Endothelial cell of umbilical vein (primary cell): Measurements from ENCODE around the gene SH3YL1. TPM values are rescaled to one million over a fixed set of nuclear protein-coding genes. Genes with fewer than 3 reads are reported as not detected.

Experiments used
- BruUV-seq: library from RNA; stranded (reverse); fragments of 400-500 nt; replicated peaks from 2 replicates; lab custom pipeline; 2021; lab: Mats Ljungman, UMichigan
- CTCF ChIA-PET: fragments of 300-600, 350-600 bp; sonication (Branson Sonifier 250); formaldehyde crosslinking; loops from one replicate; lab custom pipeline; 2021; ENCODE audit warnings: antibody characterized with exemption, inconsistent platforms; lab: Charles Lee
- POLR2A ChIA-PET: fragments of 300-600, 350-600 bp; sonication (Branson Sonifier 250); formaldehyde crosslinking; loops from one replicate; lab custom pipeline; 2021; ENCODE audit warnings: antibody characterized with exemption, inconsistent platforms; lab: Charles Lee
- DNase-seq: peaks from one replicate; pipeline ENCODE4 v3.0.0-alpha.2; 2011; ENCODE audit warnings: low read depth, low spot score
- FAIRE-seq: peaks from 2 replicates; lab custom pipeline; 2011; peaks lifted over from hg19 to GRCh38; lab: Jason Lieb, UNC
- H2AFZ ChIP-seq: 2 replicates; pipeline ENCODE4 v1.6.0; 2012; ENCODE audit warnings: low read depth, low read length, control low read depth, inconsistent platforms
- H3K27ac ChIP-seq: 2 replicates; pipeline ENCODE4 v1.5.1; 2011; ENCODE audit warnings: low read depth, mild to moderate bottlenecking, control low read depth, low read length, moderate library complexity; ENCODE audit not compliant: insufficient read depth
- H3K27me3 ChIP-seq, 2 experiments: 2 replicates each; pipeline versions ENCODE4 v1.6.0 to v1.6.1; 2011; ENCODE audit warnings: low read length in 2 of 2, mixed read lengths in 1 of 2; ENCODE audit not compliant: control insufficient read depth in 2 of 2, insufficient read depth in 2 of 2
- H3K36me3 ChIP-seq, 2 experiments: 2 replicates in 1 of 2; 3 replicates in 1 of 2; pipeline ENCODE4 v1.5.1; 2011; ENCODE audit warnings: low read length in 2 of 2, mild to moderate bottlenecking in 1 of 2, moderate library complexity in 1 of 2; ENCODE audit not compliant: control insufficient read depth in 2 of 2, insufficient read depth in 2 of 2; ENCODE audit errors: extremely low read depth in 1 of 2
- H3K4me1 ChIP-seq: 3 replicates; pipeline ENCODE4 v1.5.1; 2011; ENCODE audit warnings: mild to moderate bottlenecking, low read length; ENCODE audit not compliant: control insufficient read depth, insufficient read depth; ENCODE audit errors: extremely low read depth
- H3K4me2 ChIP-seq: 2 replicates; pipeline ENCODE4 v1.6.1; 2011; ENCODE audit warnings: low read length, control low read depth, mixed read lengths; ENCODE audit not compliant: insufficient read depth
- H3K4me3 ChIP-seq, 3 experiments: fragments of 200-600 bp in 1 of 3; sonication (generic), shearing (Covaris generic) in 1 of 3; replicated peaks in 1 of 3; 2 replicates each; pipeline ENCODE4 v1.5.1; 2011 to 2016; ENCODE audit warnings: control low read depth in 3 of 3, low read length in 3 of 3, mild to moderate bottlenecking in 2 of 3, inconsistent platforms in 1 of 3, low read depth in 1 of 3, moderate library complexity in 1 of 3; ENCODE audit not compliant: insufficient read depth in 1 of 3
- H3K79me2 ChIP-seq: 2 replicates; pipeline ENCODE4 v1.6.0; 2012; ENCODE audit warnings: low read length, inconsistent platforms; ENCODE audit not compliant: control insufficient read depth, insufficient read depth
- H3K9ac ChIP-seq: replicated peaks from 2 replicates; pipeline ENCODE3; 2011; ENCODE audit warnings: low read length, control low read depth; ENCODE audit not compliant: insufficient read depth; ENCODE audit errors: extremely low read depth
- H3K9me1 ChIP-seq: replicated peaks from 3 replicates; pipeline ENCODE4 v1.6.0; 2011; ENCODE audit warnings: mild to moderate bottlenecking, low read length; ENCODE audit not compliant: control insufficient read depth, insufficient read depth; ENCODE audit errors: extremely low read depth
- H3K9me3 ChIP-seq: replicated peaks from 2 replicates; pipeline ENCODE4 v1.5.1; 2012; ENCODE audit warnings: low read length, inconsistent platforms; ENCODE audit not compliant: control insufficient read depth, insufficient read depth
- H4K20me1 ChIP-seq: replicated peaks from 2 replicates; pipeline ENCODE3; 2011; ENCODE audit warnings: mild to moderate bottlenecking, low read length; ENCODE audit not compliant: control insufficient read depth, insufficient read depth; ENCODE audit errors: extremely low read depth
- CTCF ChIP-seq, 2 donors: IDR thresholded peaks; 1 replicate in 1 of 2; 2 replicates in 1 of 2; pipeline ENCODE4 v1.5.1; 2011; ENCODE audit warnings: low read length in 2 of 2, mild to moderate bottlenecking in 2 of 2, moderate library complexity in 2 of 2, control low read depth in 1 of 2, inconsistent platforms in 1 of 2, low read depth in 1 of 2; ENCODE audit not compliant: insufficient read depth in 1 of 2; ENCODE audit errors: extremely low read depth in 1 of 2
- EZH2 ChIP-seq: IDR thresholded peaks from 2 replicates; pipeline ENCODE4 v1.6.1; 2012; ENCODE audit warnings: borderline replicate concordance, low read depth, mild to moderate bottlenecking, moderate library complexity, low read length, inconsistent platforms; ENCODE audit not compliant: severe bottlenecking
- FOS ChIP-seq: IDR thresholded peaks from 2 replicates; pipeline ENCODE4 v1.6.1; 2011; ENCODE audit warnings: mild to moderate bottlenecking, low read length, moderate library complexity, borderline replicate concordance; ENCODE audit not compliant: insufficient read depth
- GATA2 ChIP-seq: IDR thresholded peaks from 2 replicates; pipeline ENCODE4 v1.7.0; 2011; ENCODE audit warnings: low read depth, mild to moderate bottlenecking, moderate library complexity, mixed read lengths, low read length; ENCODE audit not compliant: insufficient read length, insufficient read depth
- JUN ChIP-seq: IDR thresholded peaks from 2 replicates; pipeline ENCODE4 v1.6.1; 2011; ENCODE audit warnings: borderline replicate concordance, low read depth; ENCODE audit not compliant: insufficient read length, insufficient read depth
- MAX ChIP-seq: IDR thresholded peaks from 2 replicates; pipeline ENCODE4 v1.6.1; 2011; ENCODE audit not compliant: insufficient read depth, insufficient read length
- MYC ChIP-seq: IDR thresholded peaks from one replicate; pipeline ENCODE4 v1.6.1; 2011; ENCODE audit warnings: mild to moderate bottlenecking, low read depth, low read length
- POLR2A ChIP-seq: IDR thresholded peaks from 2 replicates; pipeline ENCODE4 v1.6.1; 2012; ENCODE audit warnings: low read depth, mild to moderate bottlenecking, control low read depth, low read length
- POLR2AphosphoS5 ChIP-seq: IDR thresholded peaks from 2 replicates; pipeline ENCODE4 v1.6.1; 2012; ENCODE audit warnings: low read depth, mild to moderate bottlenecking, control low read depth, low read length, moderate library complexity; ENCODE audit not compliant: insufficient read depth
- dilution Hi-C: fragments of 300-500 bp; cut with MboI; formaldehyde crosslinking; loops from one replicate; pipeline ENCODE4 v1.15.0; 2019; ENCODE audit warnings: low sequenced_read_pairs; ENCODE audit not compliant: extremely low pct_ligation_motif_present
- intact Hi-C: fragments of 100-400 bp; cut with micrococcal nuclease; formaldehyde crosslinking; loops from one replicate; pipeline ENCODE4 v1.10.0; 2022
- polyA plus RNA-seq, 4 experiments: library from polyadenylated mRNA; depleted of rRNA in 3 of 4; stranded (reverse) in 3 of 4; unstranded in 1 of 4; fragments of >200 nt; gene quantifications; 2 replicates each; pipeline versions ENCODE4 v1.2.1 to v1.2.3, GENCODE V29; 2011 to 2012; ENCODE audit warnings: missing spikeins in 1 of 4
- total RNA-seq: library from RNA; stranded (reverse); gene quantifications from 2 replicates; pipeline ENCODE4 v1.2.3, GENCODE V29; 2021

SH3YL1 gene
- total and polyA plus RNA-seq, 2 donors (not counting 3 experiments of a cell fraction or from before 2014, with no cell fraction given): 12.5 to 22.4 TPM

- dilution Hi-C loops: no loop called here
- DNase-seq (no peak), FAIRE-seq (no peak)
- H3K9ac ChIP-seq: no peak overlapping the region
- no peaks in the 10 kb centered on the region for H3K9me1 ChIP-seq
- H2AFZ ChIP-seq: no peak overlapping the region
- TF ChIP-seq GATA2: no peak
- no peak for TF ChIP-seq EZH2
- no peak for TF ChIP-seq POLR2AphosphoS5
- TF ChIP-seq MYC: no peak
- no peak for TF ChIP-seq POLR2A
- no peak for TF ChIP-seq FOS
- TF ChIP-seq JUN: no peak
- no peak for TF ChIP-seq MAX
- TF ChIP-seq CTCF (IDR thresholded peaks at IDR 0.05; ENCODE audit: extremely low read depth in 1 of 2, insufficient read depth in 1 of 2, low read depth in 1 of 2, low read length in 2 of 2): no peak
- H4K20me1 ChIP-seq: no peaks in the 10 kb centered on the region
- H3K4me1 ChIP-seq: no peaks in the 10 kb centered on the region
- no peak overlapping the region for H3K4me2 ChIP-seq
- intact Hi-C loops: no loop called here
- H3K79me2 ChIP-seq: no peaks in the 10 kb centered on the region
- ChIA-PET POLR2A (no interaction called here), CTCF (interaction anchor here (3.0 kb wide), 1 partner anchor 8 kb away, joined by 20 read pairs; no protein-coding TSS in a partner anchor)
- no TSS peak for BruUV-seq
- H3K27ac ChIP-seq: no peak overlapping the region
- no peaks in the 10 kb centered on the region for H3K9me3 ChIP-seq
- no peaks in the 10 kb centered on the region for H3K36me3 ChIP-seq
- H3K4me3 ChIP-seq: no peak overlapping the region
- no peaks in the 10 kb centered on the region for H3K27me3 ChIP-seq
These were observed 25.0 kb downstream of the SH3YL1 start for GRCh38 chr2:238869-239268.
